Panc1 (cell line): Measurements from ENCODE around the gene TSTD2.

Experiments used
- CTCF ChIP-seq: fragments of 450-650 bp; IDR thresholded peaks from 2 replicates; pipeline ENCODE4 v1.5.1; 2017; ENCODE audit warnings: mild to moderate bottlenecking
- POLR2AphosphoS5 ChIP-seq: IDR thresholded peaks from 2 replicates; pipeline ENCODE4 v1.6.1; 2012; ENCODE audit warnings: mild to moderate bottlenecking, low read depth, low read length, moderate library complexity
- SIN3A ChIP-seq: IDR thresholded peaks from 2 replicates; pipeline ENCODE4 v1.6.1; 2012; ENCODE audit warnings: low read depth, mild to moderate bottlenecking, low read length, moderate library complexity, borderline replicate concordance; ENCODE audit not compliant: insufficient read depth

- no peak for TF ChIP-seq CTCF
- TF ChIP-seq SIN3A = no peak
- no peak for TF ChIP-seq POLR2AphosphoS5
Measured at GRCh38 chr9:97668485-97668884, 35.3 kb upstream of the TSTD2 start.
